K562 (cell line): Measurements from ENCODE around the gene ANAPC4. TPM values are rescaled to one million over a fixed set of nuclear protein-coding genes. Genes with fewer than 3 reads are reported as not detected.
A peak's percentile ranks its signal among the peaks of the same experiment; 100 is the strongest.

Source experiments
- CHD2 ChIP-seq: IDR thresholded peaks from 2 replicates; pipeline ENCODE4 v1.6.1; 2011; ENCODE audit warnings: low read depth, low read length
- FOXP1 ChIP-seq: sonication (generic); formaldehyde crosslinking; IDR thresholded peaks from 2 replicates; pipeline ENCODE4 v1.8.0; 2022; ENCODE audit warnings: mild to moderate bottlenecking, missing genetic modification reagents
- NCOA6 ChIP-seq: fragments of 450-650 bp; IDR thresholded peaks from 2 replicates; pipeline ENCODE4 v1.6.1; 2017; ENCODE audit warnings: mild to moderate bottlenecking
- POLR2AphosphoS5 ChIP-seq: IDR thresholded peaks from 2 replicates; pipeline ENCODE4 v1.6.1; 2011; ENCODE audit warnings: mild to moderate bottlenecking, low read depth, low read length, moderate library complexity; ENCODE audit not compliant: control insufficient read depth, insufficient read depth
- TRIM28 ChIP-seq: fragments of 450-650 bp; IDR thresholded peaks from 2 replicates; pipeline ENCODE4 v1.6.1; 2017
- ZNF174 ChIP-seq: fragments of 250-450 bp; sonication (Bioruptor Pico); IDR thresholded peaks from 2 replicates; pipeline ENCODE4 v1.4.0; 2020; ENCODE audit warnings: mild to moderate bottlenecking
- polyA plus RNA-seq, 8 experiments: library from polyadenylated mRNA; depleted of rRNA in 4 of 8; stranded (reverse) in 5 of 8; unstranded in 3 of 8; fragments of >200 nt; fragmentation: Nextera tagmentation in 2 of 8; fragmentation: Illumina TruSeq in 1 of 8; extraction: Ambion mirVana in 2 of 8; extraction: Trizol in 1 of 8; gene quantifications; 2 replicates each; pipeline versions ENCODE4 v1.2.1 to v1.2.3, GENCODE V29; 2011 to 2014; ENCODE audit warnings: inconsistent platforms in 1 of 8, missing spikeins in 1 of 8
- total RNA-seq, 7 experiments: library from RNA; depleted of rRNA in 6 of 7; stranded (reverse); fragments of >200 nt in 6 of 7; fragmentation: Illumina TruSeq in 2 of 7; extraction: Trizol in 2 of 7; gene quantifications; 2 replicates each; pipeline versions ENCODE4 v1.2.1 to v1.2.3, GENCODE V29; 2011 to 2021; ENCODE audit warnings: low replicate concordance in 1 of 7
- TF ChIP-seq, protein P1 (sequence below): fragments of 450-650 bp; IDR thresholded peaks from 2 replicates; pipeline ENCODE4 v1.6.1; 2016; ENCODE audit warnings: low read depth
- TF ChIP-seq, protein P2 (sequence below): fragments of 250-450 bp; sonication (Bioruptor Pico); IDR thresholded peaks from 2 replicates; pipeline ENCODE4 v1.8.0; 2022; ENCODE audit warnings: inconsistent platforms
- TF ChIP-seq, protein P3 (sequence below): sonication (generic); formaldehyde crosslinking; IDR thresholded peaks from 2 replicates; pipeline ENCODE4 v1.8.0; 2022; ENCODE audit warnings: mild to moderate bottlenecking, missing genetic modification reagents
- TF ChIP-seq, protein P4 (sequence below): fragments of 450-650 bp; formaldehyde crosslinking; IDR thresholded peaks from 2 replicates; pipeline ENCODE4 v1.4.0; 2020; ENCODE audit warnings: mild to moderate bottlenecking, moderate library complexity

ANAPC4 gene
- total and polyA plus RNA-seq, 9 of the 15 experiments (the other 6 are each of a cell fraction or from before 2014, with no cell fraction given), result 23.9 to 47.0 (median 31.9) TPM

DNA sequence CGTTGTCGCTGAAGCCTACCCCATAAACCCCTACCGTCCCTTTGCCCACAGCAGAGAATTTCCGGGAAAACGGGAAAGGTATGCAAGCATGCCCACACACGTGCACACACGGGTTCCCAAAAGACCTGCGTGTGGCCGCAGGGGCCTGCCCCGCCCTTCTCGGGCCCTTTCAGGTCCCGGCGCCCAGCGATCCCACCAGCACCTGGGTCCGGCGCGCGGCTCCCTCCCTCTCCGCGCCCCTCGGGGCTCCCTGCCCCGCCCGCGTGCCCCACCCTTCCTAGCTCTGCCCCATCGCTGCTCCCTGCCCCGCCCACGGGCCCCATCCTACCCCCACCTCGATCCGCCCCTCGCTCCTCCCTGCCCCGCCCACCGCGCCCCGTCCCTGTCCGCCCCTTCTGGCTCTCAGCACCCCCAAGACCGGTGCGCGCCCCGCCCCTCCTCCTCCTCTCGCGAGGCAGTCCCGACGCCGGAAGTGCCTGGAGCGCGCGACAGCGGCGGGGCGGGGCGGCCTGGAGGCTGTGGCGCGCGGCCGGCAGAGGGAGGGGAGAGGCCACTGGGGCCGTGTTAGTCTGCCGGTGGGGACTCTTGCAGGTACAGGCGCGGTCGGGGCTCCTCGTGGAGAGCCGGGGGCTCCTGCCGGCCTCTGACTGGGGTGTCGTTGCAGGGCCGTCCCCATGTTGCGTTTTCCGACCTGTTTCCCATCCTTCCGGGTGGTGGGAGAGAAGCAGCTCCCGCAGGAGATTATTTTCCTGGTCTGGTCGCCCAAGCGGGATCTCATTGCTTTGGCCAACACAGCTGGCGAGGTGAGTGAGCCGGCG is at the start of gene ANAPC4 (continued):
- TF ChIP-seq, protein P1, sequence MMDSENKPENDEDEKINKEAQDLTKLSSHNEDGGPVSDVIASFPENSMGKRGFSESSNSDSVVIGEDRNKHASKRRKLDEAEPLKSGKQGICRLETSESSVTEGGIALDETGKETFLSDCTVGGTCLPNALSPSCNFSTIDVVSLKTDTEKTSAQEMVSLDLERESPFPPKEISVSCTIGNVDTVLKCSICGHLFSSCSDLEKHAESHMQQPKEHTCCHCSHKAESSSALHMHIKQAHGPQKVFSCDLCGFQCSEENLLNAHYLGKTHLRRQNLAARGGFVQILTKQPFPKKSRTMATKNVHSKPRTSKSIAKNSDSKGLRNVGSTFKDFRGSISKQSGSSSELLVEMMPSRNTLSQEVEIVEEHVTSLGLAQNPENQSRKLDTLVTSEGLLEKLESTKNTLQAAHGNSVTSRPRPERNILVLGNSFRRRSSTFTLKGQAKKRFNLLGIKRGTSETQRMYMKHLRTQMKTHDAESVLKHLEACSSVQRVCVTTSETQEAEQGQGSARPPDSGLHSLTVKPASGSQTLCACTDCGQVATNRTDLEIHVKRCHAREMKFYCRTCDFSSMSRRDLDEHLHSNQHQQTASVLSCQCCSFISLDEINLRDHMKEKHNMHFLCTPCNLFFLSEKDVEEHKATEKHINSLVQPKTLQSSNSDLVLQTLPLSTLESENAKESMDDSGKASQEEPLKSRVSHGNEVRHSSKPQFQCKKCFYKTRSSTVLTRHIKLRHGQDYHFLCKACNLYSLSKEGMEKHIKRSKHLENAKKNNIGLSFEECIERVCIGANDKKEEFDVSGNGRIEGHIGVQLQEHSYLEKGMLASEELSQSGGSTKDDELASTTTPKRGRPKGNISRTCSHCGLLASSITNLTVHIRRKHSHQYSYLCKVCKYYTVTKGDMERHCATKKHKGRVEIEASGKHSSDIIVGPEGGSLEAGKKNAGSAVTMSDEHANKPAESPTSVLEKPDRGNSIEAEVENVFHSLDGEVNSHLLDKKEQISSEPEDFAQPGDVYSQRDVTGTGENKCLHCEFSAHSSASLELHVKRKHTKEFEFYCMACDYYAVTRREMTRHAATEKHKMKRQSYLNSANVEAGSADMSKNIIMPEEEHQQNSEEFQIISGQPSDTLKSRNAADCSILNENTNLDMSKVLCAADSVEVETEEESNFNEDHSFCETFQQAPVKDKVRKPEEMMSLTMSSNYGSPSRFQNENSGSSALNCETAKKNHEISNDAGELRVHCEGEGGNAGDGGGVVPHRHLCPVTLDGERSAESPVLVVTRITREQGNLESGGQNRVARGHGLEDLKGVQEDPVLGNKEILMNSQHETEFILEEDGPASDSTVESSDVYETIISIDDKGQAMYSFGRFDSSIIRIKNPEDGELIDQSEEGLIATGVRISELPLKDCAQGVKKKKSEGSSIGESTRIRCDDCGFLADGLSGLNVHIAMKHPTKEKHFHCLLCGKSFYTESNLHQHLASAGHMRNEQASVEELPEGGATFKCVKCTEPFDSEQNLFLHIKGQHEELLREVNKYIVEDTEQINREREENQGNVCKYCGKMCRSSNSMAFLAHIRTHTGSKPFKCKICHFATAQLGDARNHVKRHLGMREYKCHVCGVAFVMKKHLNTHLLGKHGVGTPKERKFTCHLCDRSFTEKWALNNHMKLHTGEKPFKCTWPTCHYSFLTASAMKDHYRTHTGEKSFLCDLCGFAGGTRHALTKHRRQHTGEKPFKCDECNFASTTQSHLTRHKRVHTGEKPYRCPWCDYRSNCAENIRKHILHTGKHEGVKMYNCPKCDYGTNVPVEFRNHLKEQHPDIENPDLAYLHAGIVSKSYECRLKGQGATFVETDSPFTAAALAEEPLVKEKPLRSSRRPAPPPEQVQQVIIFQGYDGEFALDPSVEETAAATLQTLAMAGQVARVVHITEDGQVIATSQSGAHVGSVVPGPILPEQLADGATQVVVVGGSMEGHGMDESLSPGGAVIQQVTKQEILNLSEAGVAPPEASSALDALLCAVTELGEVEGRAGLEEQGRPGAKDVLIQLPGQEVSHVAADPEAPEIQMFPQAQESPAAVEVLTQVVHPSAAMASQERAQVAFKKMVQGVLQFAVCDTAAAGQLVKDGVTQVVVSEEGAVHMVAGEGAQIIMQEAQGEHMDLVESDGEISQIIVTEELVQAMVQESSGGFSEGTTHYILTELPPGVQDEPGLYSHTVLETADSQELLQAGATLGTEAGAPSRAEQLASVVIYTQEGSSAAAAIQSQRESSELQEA, result no peak
- TF ChIP-seq, protein P2, sequence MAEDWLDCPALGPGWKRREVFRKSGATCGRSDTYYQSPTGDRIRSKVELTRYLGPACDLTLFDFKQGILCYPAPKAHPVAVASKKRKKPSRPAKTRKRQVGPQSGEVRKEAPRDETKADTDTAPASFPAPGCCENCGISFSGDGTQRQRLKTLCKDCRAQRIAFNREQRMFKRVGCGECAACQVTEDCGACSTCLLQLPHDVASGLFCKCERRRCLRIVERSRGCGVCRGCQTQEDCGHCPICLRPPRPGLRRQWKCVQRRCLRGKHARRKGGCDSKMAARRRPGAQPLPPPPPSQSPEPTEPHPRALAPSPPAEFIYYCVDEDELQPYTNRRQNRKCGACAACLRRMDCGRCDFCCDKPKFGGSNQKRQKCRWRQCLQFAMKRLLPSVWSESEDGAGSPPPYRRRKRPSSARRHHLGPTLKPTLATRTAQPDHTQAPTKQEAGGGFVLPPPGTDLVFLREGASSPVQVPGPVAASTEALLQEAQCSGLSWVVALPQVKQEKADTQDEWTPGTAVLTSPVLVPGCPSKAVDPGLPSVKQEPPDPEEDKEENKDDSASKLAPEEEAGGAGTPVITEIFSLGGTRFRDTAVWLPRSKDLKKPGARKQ, result no peak
- TF ChIP-seq POLR2AphosphoS5 (peak; percentile 63), ZNF174 (CRISPR knock-in tag) (no peak), TRIM28 (no peak), CHD2 (peak; percentile 96), NCOA6 (0 out of 2 replicates have a peak, but pooled peaks have one; percentile 45), FOXP1 (CRISPR knock-in tag) (no peak)
- TF ChIP-seq, protein P3, sequence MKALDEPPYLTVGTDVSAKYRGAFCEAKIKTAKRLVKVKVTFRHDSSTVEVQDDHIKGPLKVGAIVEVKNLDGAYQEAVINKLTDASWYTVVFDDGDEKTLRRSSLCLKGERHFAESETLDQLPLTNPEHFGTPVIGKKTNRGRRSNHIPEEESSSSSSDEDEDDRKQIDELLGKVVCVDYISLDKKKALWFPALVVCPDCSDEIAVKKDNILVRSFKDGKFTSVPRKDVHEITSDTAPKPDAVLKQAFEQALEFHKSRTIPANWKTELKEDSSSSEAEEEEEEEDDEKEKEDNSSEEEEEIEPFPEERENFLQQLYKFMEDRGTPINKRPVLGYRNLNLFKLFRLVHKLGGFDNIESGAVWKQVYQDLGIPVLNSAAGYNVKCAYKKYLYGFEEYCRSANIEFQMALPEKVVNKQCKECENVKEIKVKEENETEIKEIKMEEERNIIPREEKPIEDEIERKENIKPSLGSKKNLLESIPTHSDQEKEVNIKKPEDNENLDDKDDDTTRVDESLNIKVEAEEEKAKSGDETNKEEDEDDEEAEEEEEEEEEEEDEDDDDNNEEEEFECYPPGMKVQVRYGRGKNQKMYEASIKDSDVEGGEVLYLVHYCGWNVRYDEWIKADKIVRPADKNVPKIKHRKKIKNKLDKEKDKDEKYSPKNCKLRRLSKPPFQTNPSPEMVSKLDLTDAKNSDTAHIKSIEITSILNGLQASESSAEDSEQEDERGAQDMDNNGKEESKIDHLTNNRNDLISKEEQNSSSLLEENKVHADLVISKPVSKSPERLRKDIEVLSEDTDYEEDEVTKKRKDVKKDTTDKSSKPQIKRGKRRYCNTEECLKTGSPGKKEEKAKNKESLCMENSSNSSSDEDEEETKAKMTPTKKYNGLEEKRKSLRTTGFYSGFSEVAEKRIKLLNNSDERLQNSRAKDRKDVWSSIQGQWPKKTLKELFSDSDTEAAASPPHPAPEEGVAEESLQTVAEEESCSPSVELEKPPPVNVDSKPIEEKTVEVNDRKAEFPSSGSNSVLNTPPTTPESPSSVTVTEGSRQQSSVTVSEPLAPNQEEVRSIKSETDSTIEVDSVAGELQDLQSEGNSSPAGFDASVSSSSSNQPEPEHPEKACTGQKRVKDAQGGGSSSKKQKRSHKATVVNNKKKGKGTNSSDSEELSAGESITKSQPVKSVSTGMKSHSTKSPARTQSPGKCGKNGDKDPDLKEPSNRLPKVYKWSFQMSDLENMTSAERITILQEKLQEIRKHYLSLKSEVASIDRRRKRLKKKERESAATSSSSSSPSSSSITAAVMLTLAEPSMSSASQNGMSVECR (CRISPR knock-in tag), result 0 out of 2 replicates have a peak, but pooled peaks have one; percentile 3
- TF ChIP-seq, protein P4, sequence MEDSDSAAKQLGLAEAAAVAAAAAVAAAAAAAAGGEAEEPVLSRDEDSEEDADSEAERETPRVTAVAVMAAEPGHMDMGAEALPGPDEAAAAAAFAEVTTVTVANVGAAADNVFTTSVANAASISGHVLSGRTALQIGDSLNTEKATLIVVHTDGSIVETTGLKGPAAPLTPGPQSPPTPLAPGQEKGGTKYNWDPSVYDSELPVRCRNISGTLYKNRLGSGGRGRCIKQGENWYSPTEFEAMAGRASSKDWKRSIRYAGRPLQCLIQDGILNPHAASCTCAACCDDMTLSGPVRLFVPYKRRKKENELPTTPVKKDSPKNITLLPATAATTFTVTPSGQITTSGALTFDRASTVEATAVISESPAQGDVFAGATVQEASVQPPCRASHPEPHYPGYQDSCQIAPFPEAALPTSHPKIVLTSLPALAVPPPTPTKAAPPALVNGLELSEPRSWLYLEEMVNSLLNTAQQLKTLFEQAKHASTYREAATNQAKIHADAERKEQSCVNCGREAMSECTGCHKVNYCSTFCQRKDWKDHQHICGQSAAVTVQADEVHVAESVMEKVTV (CRISPR knock-in tag), result no peak
